SU-DHL-6 (cell line): ENCODE results near the gene SLC35E4.

ENCODE experiments used
- H2AFZ ChIP-seq: fragments of 200-600 bp; sonication (generic); 2 replicates; pipeline ENCODE4 v1.6.1; 2014; ENCODE audit warnings: low read depth, mild to moderate bottlenecking, moderate library complexity, mixed read lengths, antibody characterized with exemption, low read length; ENCODE audit not compliant: severe bottlenecking
- H3F3A ChIP-seq: fragments of 200-600 bp; shearing (Covaris generic); 2 replicates; pipeline ENCODE4 v1.6.0; 2016; ENCODE audit warnings: antibody characterized with exemption, mild to moderate bottlenecking; ENCODE audit not compliant: insufficient read depth
- H3K27ac ChIP-seq: fragments of 200-600 bp; sonication (generic); 2 replicates; pipeline ENCODE4 v1.5.1; 2016; ENCODE audit warnings: low read depth, mild to moderate bottlenecking, low read length, moderate library complexity, mixed read lengths
- H3K27me3 ChIP-seq: fragments of 200-600 bp; sonication (generic), shearing (Covaris generic); 2 replicates; pipeline ENCODE4 v1.6.0; 2014; ENCODE audit warnings: mild to moderate bottlenecking, low read length
- H3K36me3 ChIP-seq: fragments of 200-600 bp; sonication (generic); 2 replicates; pipeline ENCODE4 v1.6.1; 2014; ENCODE audit warnings: mild to moderate bottlenecking, low read length, mixed read lengths
- H3K4me2 ChIP-seq: fragments of 300-600, 200-600 bp; shearing (Covaris generic), sonication (generic); 2 replicates; pipeline ENCODE4 v1.6.0; 2014; ENCODE audit warnings: low read length, low read depth, mild to moderate bottlenecking; ENCODE audit not compliant: poor library complexity, severe bottlenecking
- H3K4me3 ChIP-seq: fragments of 200-600 bp; sonication (generic); 2 replicates; pipeline ENCODE4 v1.5.1; 2014; ENCODE audit warnings: antibody characterized with exemption, low read length, mild to moderate bottlenecking, mixed read lengths; ENCODE audit not compliant: insufficient read depth, poor library complexity, severe bottlenecking
- H3K79me2 ChIP-seq: fragments of 200-600 bp; sonication (generic); 2 replicates; pipeline ENCODE4 v1.6.1; 2014; ENCODE audit warnings: mild to moderate bottlenecking, low read length, moderate library complexity; ENCODE audit not compliant: insufficient read depth
- H3K9ac ChIP-seq: fragments of 200-600 bp; sonication (generic); 2 replicates; pipeline ENCODE4 v1.7.0; 2014; ENCODE audit warnings: mild to moderate bottlenecking, low read length
- H3K9me2 ChIP-seq: fragments of 200-600 bp; sonication (generic); replicated peaks from 2 replicates; pipeline ENCODE4 v1.6.1; 2014; ENCODE audit warnings: low read length; ENCODE audit not compliant: insufficient read depth
- H3K9me3 ChIP-seq: fragments of 200-600 bp; sonication (generic); 2 replicates; pipeline ENCODE4 v1.6.1; 2014; ENCODE audit warnings: low read length, mixed read lengths; ENCODE audit not compliant: insufficient read depth
- H4K20me1 ChIP-seq: fragments of 200-600 bp; sonication (generic); 2 replicates; pipeline ENCODE4 v1.6.1; 2014; ENCODE audit warnings: low read depth, mild to moderate bottlenecking, antibody characterized with exemption, low read length, moderate library complexity, mixed read lengths
- CTCF ChIP-seq: fragments of 200-600 bp; sonication (generic); IDR thresholded peaks from one replicate; pipeline ENCODE4 v1.5.1; 2017; ENCODE audit warnings: antibody characterized with exemption, mild to moderate bottlenecking, low read length, moderate library complexity; ENCODE audit not compliant: insufficient read depth, poor library complexity, severe bottlenecking
- EZH2phosphoT487 ChIP-seq: fragments of 200-600 bp; sonication (generic), shearing (Covaris generic); conservative IDR thresholded peaks from 2 replicates; pipeline ENCODE4 v1.6.1; 2018; ENCODE audit warnings: mild to moderate bottlenecking, antibody characterized with exemption, low read length, moderate library complexity, mixed read lengths

The SLC35E4 gene

GRCh38 chr22:30650508-30651116, 15.0 kb downstream of the SLC35E4 start:
- no peak overlapping the region for H3K9ac ChIP-seq
- H3K79me2 ChIP-seq: no peaks in the 10 kb centered on the region
- H3K9me3 ChIP-seq: no peaks in the 10 kb centered on the region
- no peaks in the 10 kb centered on the region for H3F3A ChIP-seq
- no peak overlapping the region for H3K4me2 ChIP-seq
- H3K27ac ChIP-seq: no peak overlapping the region
- no peak overlapping the region for H3K4me3 ChIP-seq
- no peaks in the 10 kb centered on the region for H3K27me3 ChIP-seq
- no peaks in the 10 kb centered on the region for H4K20me1 ChIP-seq
- no peak overlapping the region for H2AFZ ChIP-seq
- TF ChIP-seq CTCF (no peak), EZH2phosphoT487 (no peak)
- no peaks in the 10 kb centered on the region for H3K36me3 ChIP-seq
- H3K9me2 ChIP-seq: no peaks in the 10 kb centered on the region

GRCh38 chr22:30652852-30653251, 17.3 kb downstream of the SLC35E4 start:
- Histone ChIP-seq H2AFZ (no peak overlapping the region), H3K4me3 (no peak overlapping the region), H3K27me3 (no peaks in the 10 kb centered on the region), H4K20me1 (no peaks in the 10 kb centered on the region), H3K79me2 (no peaks in the 10 kb centered on the region), H3K4me2 (no peak overlapping the region), H3F3A (no peaks in the 10 kb centered on the region), H3K9me3 (no peaks in the 10 kb centered on the region), H3K9me2 (no peaks in the 10 kb centered on the region), H3K36me3 (no peaks in the 10 kb centered on the region), H3K9ac (no peak overlapping the region), H3K27ac (no peak overlapping the region)
- TF ChIP-seq CTCF (no peak), EZH2phosphoT487 (no peak)

GRCh38 chr22:30654361-30654760, 18.8 kb downstream of the SLC35E4 start:
- no peaks in the 10 kb centered on the region for H3K27me3 ChIP-seq
- no peaks in the 10 kb centered on the region for H3K9me3 ChIP-seq
- H3K9ac ChIP-seq: no peak overlapping the region
- H2AFZ ChIP-seq: no peak overlapping the region
- H3K9me2 ChIP-seq: no peaks in the 10 kb centered on the region
- no peak overlapping the region for H3K27ac ChIP-seq
- H3K79me2 ChIP-seq: no peaks in the 10 kb centered on the region
- no peaks in the 10 kb centered on the region for H4K20me1 ChIP-seq
- no peaks in the 10 kb centered on the region for H3K36me3 ChIP-seq
- H3F3A ChIP-seq: no peaks in the 10 kb centered on the region
- TF ChIP-seq CTCF (no peak), EZH2phosphoT487 (no peak)
- no peak overlapping the region for H3K4me2 ChIP-seq
- no peak overlapping the region for H3K4me3 ChIP-seq
